ENCODE measurements around the gene TMEM204.

The TMEM204 gene

DNA sequence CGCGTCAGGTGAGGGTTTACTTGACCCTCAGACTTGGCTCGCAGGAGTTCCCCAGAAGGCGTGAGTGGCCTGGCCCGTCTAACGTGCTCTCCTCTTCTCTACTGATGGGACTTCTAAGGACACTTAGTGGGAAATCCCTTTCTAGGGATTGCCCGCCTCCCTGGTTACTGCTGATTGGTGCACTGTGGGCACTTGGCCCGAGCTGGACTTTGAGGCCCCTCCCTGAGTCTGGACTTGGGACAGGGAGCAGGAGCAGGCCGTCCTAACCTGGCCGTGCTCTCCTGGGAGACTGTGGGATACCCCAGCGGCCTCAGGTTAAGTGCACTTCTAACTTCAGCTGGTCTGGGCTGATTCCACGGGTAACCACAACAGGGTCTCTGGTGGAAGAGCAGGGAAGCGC is 63.7 kb downstream of the TMEM204 start:
- POLR2A ChIA-PET = no interaction called here
- TF ChIP-seq, protein P1, sequence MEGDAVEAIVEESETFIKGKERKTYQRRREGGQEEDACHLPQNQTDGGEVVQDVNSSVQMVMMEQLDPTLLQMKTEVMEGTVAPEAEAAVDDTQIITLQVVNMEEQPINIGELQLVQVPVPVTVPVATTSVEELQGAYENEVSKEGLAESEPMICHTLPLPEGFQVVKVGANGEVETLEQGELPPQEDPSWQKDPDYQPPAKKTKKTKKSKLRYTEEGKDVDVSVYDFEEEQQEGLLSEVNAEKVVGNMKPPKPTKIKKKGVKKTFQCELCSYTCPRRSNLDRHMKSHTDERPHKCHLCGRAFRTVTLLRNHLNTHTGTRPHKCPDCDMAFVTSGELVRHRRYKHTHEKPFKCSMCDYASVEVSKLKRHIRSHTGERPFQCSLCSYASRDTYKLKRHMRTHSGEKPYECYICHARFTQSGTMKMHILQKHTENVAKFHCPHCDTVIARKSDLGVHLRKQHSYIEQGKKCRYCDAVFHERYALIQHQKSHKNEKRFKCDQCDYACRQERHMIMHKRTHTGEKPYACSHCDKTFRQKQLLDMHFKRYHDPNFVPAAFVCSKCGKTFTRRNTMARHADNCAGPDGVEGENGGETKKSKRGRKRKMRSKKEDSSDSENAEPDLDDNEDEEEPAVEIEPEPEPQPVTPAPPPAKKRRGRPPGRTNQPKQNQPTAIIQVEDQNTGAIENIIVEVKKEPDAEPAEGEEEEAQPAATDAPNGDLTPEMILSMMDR (IDR thresholded peaks at IDR 0.05; ENCODE audit: control extremely low read depth, extremely low read depth, low read depth, missing control alignments) = no peak
- DNase-seq (ENCODE audit: extremely low spot score) = no peak
- CTCF ChIA-PET = interaction anchor here (1.0 kb wide), 1 partner anchor 11 kb away, joined by 3 read pairs; no protein-coding TSS in a partner anchor

DNA sequence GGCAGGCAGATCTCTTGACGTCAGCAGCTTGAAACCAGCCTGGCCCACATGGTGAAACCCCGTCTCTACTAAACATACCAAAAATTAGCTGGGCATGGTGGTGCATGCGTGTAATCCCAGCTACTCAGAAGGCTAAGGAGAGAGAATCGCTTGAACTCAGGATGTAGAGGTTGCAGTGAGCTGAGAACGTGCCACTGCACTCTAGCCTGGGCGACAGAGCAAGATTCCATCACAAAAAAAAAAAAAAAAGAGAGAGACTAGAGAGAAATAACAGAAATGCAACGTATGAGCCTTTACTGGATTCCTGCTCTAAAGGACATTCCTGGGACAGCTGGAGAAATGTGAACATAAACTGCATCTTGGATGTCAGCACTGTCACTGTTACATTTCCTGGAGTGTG is 67.6 kb downstream of the TMEM204 start:
- CTCF ChIA-PET = no interaction called here
- TF ChIP-seq, protein P1 (IDR thresholded peaks at IDR 0.05; ENCODE audit: control extremely low read depth, extremely low read depth, low read depth, missing control alignments) = no peak
- no peak for DNase-seq (ENCODE audit: extremely low spot score)
- POLR2A ChIA-PET = no interaction called here

DNA sequence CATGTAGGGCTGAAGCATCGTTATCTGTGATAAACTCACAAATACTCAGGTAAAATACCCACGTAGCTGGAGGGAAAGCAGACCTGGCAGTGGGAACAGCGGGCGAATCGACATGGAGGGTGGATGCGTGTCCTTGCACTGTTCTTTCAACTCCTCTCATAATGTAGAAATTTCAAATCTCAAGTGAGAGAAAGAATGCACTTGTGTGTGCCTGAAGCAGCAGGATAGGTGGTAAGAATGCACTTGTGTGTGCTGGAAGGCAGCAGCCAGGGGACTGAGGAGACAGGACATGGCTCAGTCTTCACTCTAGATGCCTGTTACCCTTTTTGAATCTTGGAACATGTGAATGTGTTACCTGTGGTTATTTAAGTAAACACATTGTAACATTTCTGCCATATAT is 68.0 kb downstream of the TMEM204 start:
- DNase-seq (ENCODE audit: extremely low spot score) = no peak
- ChIA-PET POLR2A (no interaction called here), CTCF (no interaction called here)
- TF ChIP-seq, protein P1 (IDR thresholded peaks at IDR 0.05; ENCODE audit: control extremely low read depth, extremely low read depth, low read depth, missing control alignments) = no peak

DNA sequence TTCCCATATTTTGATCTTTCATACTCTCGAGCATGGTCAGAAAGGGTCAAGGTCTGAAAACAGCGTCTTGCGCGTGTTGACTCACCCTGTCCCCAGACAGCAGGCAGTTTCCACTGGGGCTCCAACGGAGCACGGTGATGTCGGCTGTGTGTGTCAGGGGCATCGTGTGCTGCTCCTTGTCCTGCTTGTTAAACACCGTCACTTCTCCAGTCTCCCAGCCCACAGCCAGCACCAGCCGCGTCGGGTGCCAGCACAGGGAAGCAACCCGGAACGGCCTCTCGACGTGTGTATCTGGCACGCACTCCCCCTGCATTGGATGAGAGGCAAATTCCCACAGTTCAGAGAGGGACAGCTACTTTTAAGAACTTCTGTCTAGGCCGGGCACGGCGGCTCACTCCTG is 68.8 kb downstream of the TMEM204 start:
- TF ChIP-seq, protein P1 (IDR thresholded peaks at IDR 0.05; ENCODE audit: control extremely low read depth, extremely low read depth, low read depth, missing control alignments) = no peak
- DNase-seq (ENCODE audit: extremely low spot score) = no peak
- ChIA-PET CTCF (no interaction called here), POLR2A (no interaction called here)
